ENCODE results near the gene FADD.
"Not testable (repeated sequence)": the region's sequence is repeated elsewhere in the genome, so short reads cannot be mapped to it uniquely, and the experiment has no call there.

The FADD gene

GRCh38 chr11:70205766-70206165, 2.7 kb downstream of the FADD start:
- no peak for DNase-seq

GRCh38 chr11:70206226-70206981, 3.3 kb downstream of the FADD start:
- DNase-seq, result no peak

GRCh38 chr11:70206982-70207376, 3.9 kb downstream of the FADD start:
- no peak for DNase-seq

DNA sequence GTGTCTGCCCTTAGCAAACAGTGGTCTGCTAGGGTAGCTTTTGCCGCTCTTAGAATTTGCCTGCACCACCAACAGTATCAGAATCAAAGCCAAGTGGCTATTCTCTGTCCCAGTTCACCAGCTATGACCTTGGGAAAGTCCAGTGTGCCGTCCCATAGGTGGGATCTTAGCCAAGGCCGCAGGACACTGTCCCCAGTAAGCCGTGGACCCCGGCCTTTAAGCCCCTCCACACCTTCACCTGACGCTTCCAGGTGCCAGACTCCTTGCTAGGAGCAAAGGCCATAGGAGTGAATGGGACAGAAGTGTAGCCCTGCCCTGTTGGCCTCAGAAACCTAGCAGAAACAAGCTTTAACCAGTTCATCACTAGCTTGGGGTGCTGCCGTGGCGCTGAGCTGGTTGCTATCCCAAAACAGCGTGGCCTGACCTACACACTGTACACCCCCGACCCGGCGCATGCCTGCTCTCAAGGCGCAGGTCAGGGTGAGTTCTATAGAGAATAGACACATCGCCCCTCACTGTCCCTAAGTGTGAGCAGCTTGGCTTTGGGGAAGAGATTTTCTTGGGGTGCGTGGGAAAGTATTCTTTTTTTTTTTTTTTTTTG, 4.5 kb downstream of the FADD start:
- no peak for DNase-seq

GRCh38 chr11:70209391-70209912, 6.4 kb downstream of the FADD start:
- no peak for DNase-seq

DNA sequence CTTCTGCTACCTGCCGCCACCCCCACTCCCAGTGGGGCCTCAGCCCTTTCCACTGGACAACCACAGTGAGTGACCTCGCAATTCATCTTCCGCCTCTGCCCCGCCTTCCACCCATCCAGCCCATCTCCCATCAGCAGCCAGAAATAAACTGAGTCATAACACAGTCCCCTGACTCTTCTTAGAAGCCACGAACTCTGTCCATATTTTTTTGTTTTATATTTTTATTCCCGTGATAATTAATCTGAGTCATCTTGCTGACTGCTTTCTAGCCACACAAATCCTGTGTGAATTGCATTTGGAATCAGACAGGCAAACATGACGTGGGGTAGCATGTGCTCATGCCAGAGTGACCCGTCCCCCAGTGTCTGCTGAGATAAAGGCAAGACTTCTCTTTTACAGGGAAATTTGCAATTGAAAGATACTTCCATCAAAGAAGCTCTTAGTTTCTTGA, 7.0 kb downstream of the FADD start:
- DNase-seq, result no peak

DNA sequence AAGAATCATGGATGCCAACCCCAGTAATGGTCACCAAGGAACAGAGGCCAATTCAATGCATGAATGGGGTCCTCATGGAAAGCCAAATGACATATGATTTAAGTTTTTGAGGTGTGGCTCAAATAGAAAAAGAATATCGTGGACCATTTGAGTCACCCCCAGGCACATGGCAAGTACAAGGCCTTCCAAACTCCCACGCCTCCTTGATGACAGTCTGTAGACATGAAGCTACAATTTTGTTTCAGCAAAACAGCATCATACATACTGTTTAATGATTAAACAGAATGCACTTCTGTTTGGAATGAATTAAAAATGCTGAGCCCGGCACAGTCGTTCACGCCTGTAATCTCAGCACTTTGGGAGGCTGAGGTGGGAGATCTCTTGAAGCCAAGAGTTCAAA, 7.4 kb downstream of the FADD start:
- no peak for DNase-seq

DNA sequence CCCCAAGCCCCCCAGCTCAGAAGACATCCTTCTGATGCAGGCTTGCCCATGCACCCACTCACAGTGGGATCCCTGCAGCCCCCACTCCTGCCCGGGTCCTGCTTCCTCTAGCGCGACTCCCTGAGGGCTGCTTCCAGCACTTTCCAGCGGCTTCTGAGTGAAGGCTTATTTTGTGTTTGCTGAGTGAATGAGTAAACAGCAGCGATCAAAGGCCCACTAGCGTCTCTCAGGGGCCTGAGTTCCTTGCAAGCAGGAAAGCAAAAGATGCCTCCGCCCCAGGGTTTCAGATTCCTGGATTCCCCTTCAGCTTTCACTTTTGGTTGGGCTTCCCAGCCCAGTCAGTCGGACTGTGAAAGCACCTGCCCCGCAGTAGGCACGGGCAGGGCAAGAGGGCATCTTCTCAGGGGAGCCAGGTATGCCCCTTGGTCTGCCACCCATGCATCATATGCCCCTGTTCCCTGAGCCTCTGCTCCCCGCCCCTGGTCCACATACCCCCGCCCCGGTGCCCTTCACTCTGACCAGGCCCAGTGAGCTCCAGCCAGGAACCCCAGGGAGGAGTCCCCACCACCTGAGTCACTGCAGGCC, 9.2 kb downstream of the FADD start:
- no peak for DNase-seq

DNA sequence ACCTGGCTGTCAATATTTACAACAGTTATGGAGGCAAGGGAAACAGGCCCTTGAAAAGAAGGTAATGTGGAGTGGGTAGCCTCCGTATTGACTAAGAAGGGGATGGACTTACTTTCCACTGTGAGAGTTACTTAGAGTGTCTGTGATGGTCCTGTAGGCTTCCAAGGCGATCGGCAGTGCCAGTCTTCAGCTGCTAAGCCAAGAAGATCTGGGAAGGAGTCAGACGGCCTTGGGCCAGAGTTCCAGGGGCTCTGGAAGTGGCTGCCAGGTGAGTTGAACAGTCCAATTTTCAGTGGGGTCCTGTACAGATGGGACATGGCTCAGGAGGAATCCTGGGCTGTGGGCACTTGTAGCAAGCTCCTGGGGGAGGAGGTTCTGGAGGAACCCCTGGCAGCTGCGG, 14.3 kb downstream of the FADD start:
- not testable (repeated sequence) for DNase-seq

GRCh38 chr11:70218076-70218475, 15.0 kb downstream of the FADD start:
- not testable (repeated sequence) for DNase-seq

DNA sequence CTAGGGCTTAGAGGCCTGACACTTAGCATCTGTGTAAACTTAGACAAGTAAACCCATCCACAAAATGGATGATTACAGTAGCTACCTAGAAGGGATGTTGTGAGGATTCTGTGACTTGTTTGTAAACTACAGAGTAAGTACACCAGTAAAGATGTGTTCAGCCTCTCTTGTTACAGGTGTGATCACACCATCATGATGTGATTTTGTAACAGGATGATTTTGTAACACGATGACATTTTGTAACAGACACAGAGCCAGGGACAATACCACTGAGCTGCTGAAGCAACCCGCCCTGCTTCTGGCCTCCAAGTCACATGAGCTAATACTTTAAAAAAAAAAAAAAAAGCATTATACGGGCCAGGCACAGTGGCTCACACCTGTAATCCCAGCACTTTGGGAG, 17.0 kb downstream of the FADD start:
- DNase-seq, result no peak

DNA sequence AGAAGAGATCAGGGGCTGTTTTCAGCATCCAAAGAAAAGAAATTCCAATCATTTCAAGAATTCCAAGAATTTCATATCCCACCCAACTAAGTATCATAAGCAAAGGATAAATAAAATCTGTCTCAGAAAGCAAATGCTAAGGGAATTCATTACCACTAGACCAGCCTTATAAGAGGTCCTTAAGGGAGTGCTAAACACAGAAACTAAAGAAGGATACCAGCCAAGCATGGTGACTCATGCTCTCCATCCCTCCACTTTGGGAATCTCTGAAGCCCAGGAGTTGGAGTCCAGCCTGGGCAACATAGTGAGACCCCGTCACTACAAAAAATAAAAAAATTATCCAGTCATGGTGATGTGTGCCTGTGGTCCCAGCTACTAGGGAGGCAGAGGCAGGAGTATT, 17.8 kb downstream of the FADD start:
- no peak for DNase-seq

GRCh38 chr11:70225681-70226177, 22.6 kb downstream of the FADD start:
- DNase-seq, result no peak

DNA sequence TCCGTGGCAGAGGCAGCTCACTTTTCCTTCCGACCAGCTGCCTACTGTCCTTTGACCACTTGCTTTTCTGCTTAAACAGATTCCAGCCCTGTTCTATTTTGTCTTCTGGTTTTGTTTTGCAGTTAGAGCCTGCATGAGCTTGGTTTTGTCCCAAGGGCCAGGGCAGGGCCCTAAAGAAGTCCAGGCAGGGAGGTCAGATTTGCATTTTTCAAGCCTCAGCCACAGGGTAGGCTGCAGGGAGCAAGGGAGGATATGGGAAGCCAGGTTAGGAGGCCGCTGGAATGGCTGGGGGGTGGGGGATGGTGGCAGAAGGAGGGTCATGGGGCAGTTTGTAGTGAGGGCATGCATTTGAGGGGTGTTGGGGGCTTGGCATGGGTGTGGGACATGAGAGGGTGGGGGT, 23.1 kb downstream of the FADD start:
- DNase-seq, result no peak

DNA sequence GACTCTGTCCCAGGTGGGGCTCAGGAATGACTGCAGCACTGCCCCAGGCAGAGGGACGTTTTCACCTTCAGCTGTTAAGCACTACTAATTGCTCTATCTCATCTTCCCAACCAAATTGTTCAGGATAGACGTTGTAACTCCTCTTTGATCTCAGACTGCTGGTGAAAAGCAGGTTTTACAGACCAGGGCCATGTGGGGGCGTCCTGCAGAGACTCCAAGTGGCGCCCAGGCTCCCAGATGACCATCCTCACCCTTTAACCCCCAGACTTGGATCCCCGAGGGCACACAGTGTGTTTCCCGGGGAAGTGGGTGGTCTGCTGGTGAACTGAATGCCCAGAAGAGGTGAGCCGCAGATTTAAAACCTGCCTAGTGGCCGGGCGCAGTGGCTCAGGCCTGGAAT, 23.9 kb downstream of the FADD start:
- DNase-seq, result no peak

GRCh38 chr11:70229737-70230136, 26.6 kb downstream of the FADD start:
- no peak for DNase-seq

DNA sequence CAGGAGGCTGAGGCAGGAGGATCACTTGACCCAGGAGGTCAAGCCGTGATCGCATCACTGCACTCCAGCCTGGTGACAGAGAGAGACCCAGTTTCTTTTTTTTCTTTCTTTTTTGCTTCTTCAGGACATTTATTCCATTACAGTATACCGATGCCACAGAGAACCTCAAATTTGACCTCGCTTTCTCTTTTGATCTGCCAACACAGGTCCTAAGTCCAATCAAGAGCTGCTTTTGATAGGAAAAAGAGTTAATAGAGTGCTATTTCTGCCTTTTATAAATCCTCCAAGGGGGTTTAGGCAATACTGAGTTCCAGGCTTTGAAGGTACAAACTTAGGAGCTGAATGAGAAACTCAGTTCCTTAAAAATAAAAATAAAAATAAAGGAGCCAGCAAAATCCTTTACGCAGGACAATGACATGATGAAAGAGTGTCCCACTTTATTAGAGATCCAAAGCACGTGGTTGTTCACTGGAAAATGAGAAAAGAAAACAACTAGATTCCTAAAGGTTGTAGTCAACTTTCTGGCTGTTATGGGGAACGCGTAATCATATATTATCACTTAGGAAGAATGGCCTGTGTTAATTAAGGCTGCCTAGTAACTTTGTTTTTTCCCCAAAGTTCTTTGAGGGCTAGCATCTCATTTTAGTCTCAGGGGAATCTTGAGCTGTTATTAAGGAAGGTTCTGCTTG, 27.2 kb downstream of the FADD start:
- DNase-seq, result no peak

GRCh38 chr11:70230840-70231710, 28.0 kb downstream of the FADD start:
- no peak for DNase-seq

GRCh38 chr11:70233034-70233433, 29.9 kb downstream of the FADD start:
- no peak for DNase-seq

GRCh38 chr11:70233511-70233934, 30.4 kb downstream of the FADD start:
- no peak for DNase-seq

DNA sequence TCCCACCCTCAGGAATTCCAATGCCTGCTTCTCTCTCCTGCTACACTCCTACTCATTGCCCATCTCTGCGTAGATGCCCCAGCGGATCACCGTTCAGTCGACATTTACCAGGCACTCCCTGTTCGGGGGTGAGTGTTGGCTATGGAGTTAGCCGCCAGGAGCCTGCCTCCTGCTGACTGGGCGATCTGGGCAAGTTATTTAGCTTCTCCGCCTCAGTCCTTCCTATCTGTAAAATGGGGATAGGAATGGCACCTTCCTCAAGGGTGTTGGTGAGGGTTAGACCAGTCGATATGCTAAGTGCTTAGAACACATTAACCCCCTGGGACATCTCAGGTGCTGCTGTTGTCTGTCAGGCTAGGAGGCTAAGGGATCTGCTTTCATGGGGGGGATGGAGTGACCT, 30.9 kb downstream of the FADD start:
- DNase-seq, result no peak

DNA sequence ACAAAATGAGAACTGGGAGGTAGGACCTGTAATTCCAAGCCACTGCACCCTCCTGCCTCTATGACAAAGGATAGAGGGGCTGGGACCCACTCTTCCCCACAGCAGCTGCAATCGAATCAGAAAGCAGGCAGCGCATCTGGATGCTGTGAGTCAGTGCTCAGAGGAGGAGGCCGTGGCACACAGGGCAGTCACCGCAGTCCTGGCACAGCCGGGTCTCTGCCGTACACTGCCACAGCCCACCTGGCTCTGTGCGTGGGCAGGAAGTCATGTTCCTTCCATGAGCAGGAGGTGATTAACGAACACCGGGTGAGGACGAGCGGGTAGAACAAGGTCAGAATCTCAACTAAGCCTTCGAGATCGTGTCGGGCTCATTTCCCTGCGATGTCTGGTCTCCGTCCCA, 37.2 kb downstream of the FADD start:
- no peak for DNase-seq

All from NCI-H2227 treated with DMSO at 0.1 percent for 48 hours (cell line).